HL-60/S4 treated with phorbol 12-myristate 13-acetate at 8.2 ng/mL for 4 days and 3 days (cell line): ENCODE measurements around the gene MCCC1.
"Not testable (repeated sequence)": the region's sequence is repeated elsewhere in the genome, so short reads cannot be mapped to it uniquely, and the experiment has no call there.

Experiments
- in situ Hi-C: fragments of 300-500 bp; cut with MboI; formaldehyde crosslinking; loops from 2 replicates; pipeline ENCODE4 v1.15.0; 2022; ENCODE audit warnings: low sequenced_read_pairs

Gene MCCC1

DNA sequence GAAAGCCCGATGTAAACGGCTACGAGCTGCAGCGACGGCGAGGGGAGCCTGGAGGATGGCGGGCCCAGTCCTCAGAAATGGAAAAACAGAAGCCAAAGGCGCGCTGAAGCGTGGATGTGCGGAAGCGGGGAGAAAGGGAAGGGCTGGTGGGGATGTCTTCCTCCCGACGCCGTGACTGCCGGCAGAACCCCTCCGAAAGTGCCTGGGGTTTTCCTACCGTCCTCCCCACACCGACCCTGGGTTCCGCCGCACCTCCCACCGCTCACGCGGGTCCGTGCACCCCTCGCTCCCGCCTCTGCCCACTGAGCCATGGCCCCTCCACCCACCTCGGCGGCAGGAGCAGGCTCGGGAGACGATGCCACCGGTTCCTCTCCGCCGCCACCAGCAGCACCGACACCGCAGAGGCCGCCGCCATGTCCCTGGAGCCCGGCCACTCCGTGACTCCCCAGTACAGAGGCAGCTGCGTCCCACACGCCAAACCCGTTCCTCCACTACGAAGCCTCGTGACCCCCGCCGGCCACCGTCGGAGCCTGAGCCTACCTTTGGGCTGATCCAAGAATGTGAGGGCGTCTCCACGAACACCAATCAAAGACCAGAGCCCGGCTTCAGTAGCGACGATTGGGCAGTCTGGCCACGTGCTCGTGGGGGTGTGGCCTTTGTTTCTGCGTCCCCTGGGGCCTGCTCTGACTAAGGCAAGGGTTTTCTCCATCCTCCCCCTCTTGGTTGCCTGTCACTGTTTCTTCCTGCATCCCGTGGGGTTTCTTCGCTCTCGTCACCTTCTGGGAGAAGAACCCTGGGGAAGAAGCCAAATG is at the start of gene MCCC1:
MCCC1 (minus strand) TSS at position 471 of the 812 bp plus-strand sequence; CDS start at position 415, 56 bp downstream.
- in situ Hi-C loops, result no loop called here

DNA sequence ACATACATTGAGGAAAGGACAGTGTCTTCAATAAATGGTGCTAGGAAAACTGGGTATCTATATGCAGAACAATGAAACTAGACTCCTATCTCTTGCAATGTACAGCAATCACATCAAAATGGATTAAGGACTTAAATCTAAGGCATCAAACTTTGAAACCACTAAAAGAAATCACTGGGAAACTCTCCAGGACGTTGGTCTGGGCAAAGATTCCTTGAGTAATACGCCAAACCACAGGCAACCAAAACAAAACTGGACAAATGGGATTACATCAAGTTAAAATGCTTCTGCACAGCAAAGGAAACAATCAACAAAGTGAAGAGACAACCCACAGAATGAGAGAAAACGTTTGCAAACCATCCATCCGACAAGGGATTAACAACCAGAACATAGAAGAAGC is 48.8 kb upstream of the MCCC1 start:
- in situ Hi-C loops, result no loop called here

DNA sequence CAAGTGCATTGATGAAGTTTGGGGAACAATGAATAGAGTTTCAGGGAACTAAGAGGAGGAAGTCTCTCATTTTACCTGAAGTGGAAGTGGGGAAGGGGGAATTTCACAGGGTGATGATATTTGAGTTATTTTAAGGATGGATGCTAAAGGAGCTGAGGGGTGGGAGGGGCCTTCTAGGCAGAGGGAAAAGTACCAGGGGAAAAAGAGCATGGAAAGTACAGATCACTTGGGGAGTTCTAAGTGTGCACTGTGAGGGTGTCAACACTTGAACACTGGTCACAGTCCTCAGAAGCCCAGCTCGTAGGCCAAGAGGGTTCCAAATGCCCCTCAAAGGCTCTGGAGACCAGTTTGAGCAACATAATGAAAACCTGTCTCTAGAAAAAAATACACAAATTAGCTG is 45.1 kb upstream of the MCCC1 start:
- in situ Hi-C loops, result no loop called here

DNA sequence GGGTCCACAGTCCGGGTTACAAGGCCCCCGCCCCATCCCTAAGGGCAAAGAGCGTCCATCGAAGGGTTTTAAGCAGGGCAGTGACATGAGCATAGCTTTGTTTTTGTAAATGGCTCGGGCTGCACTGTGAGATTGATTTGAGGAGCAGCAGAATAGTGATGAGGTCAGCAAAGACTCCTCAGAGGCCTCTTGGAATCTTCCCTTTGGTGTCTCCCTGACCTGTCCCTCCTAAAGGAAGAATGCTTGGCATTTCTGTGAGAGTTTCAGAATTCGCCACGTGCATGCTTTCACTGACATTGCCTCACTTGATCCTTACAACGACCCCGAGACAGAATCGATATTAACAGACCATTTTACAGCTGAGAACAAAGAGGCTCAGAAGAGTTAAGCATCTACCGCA is 42.9 kb upstream of the MCCC1 start:
- in situ Hi-C loops, result no loop called here

DNA sequence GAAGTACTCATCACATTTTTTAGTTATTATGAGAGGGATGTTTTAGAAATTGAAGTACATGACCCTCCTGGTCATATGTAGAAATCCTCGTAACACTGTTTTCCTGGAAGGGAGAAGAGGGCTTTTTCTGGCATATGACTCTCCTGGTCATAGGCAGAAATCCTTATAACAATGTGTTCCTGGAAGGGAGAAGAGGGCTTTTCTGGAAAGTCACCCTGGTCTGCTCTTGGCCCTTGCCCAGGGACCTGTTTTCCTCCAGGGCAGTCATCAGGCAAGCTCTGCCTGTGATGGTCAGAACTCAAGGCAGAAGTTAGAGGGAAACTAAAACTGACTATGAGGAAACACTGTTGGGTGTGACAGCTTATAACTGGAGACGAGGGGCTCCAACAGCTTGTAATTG is 35.5 kb upstream of the MCCC1 start:
- in situ Hi-C loops, result no loop called here

DNA sequence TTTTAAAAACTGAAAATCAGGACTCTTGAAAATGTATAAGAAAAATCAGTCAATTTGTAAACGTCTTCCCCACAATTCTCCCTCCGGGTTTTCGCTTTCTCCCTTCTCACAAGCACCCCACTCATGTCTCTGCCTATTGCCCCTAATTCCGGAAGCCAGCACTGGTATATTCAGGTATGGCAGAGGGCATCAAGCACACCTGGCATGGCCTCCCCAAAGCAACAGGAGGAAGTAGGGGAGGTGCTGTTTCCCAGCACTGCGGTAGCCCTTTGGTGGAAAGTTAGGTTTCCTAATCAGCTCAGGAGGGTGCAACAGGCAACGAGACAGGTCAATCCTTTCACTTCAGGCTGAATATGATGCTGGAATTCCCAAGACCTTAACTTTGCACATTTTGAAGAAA is 33.1 kb upstream of the MCCC1 start:
- in situ Hi-C loops, result no loop called here

DNA sequence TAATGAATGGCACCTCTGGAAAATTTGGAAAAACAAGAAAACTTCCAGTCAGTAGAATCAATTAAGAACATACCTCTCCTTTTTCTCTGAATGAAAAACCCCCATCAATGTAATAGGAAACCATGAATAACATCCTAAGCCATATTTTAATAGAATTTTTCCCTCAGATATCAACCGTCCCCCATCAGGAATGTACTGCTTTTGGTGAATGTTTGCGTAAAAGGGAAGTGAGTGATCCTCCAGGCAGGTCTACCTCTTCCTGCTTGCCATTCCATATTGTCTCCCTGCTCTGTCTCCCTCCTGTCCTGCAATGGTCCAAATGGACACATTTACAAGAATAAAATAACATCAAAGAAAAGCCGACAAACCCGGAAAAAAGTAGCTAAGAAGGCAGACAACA is 32.4 kb upstream of the MCCC1 start:
- in situ Hi-C loops, result no loop called here

DNA sequence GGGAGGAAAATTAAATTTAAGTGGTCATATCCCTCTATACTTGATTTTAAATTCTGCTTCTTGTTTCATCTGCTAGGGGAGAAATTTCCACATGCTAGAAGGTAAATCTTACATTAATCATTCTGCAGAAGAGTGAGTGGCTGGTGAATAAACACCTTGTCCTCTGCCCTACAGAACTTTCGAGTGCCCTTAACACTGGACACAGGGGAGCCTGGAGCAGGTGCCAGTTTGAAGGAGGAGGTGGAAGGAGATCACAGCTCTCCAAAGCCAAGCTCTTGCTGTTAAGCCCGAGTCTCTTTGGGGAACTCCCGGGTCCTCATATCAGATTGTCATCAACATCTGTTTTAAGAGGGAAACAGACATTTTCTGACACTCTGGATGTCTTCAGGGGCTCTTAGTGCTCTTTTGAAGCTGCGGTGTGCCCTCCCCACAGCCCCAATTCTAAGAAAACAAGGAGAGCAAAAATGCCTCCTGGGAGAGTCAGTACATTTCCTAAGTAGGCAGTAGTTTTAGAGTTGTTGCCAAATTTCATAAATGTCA is 32.0 kb upstream of the MCCC1 start:
- in situ Hi-C loops, result no loop called here

DNA sequence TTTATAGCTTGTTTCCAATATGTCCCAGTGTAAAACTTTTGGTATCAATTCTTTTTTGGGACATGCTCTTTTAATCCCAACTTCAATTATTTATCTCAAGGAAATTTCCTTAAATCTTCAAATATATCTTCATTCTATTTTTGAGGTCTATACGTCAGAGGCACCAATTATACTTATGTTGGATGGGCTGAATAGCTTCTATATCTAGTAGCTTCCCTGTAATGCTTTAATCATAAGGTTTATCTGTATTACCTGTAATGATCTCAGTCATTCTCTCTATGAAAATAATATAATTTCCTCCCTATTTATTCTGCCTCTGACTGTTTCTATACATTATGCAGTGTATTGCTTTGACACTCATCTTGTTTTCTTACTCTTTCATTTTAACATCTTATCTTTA is 29.9 kb upstream of the MCCC1 start:
- in situ Hi-C loops, result no loop called here

DNA sequence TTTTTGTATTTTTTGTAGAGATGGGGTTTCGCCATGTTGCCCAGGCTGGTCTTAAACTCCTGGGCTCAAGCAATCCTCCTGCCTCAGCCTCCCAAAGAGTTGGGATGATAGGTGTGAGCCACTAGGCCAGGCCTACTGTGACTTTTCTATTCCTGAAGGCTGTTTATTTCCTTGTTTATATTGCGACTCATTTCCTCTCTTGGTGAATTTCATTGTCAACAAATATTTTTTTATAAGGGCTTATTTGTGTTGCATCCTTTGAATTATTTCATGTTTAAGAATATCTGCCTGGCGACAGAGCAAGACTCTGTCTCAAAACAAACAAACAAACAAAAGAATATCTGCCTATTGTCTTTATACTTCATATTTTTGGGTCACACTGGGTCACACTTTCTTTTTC is 29.4 kb upstream of the MCCC1 start:
- in situ Hi-C loops, result no loop called here

DNA sequence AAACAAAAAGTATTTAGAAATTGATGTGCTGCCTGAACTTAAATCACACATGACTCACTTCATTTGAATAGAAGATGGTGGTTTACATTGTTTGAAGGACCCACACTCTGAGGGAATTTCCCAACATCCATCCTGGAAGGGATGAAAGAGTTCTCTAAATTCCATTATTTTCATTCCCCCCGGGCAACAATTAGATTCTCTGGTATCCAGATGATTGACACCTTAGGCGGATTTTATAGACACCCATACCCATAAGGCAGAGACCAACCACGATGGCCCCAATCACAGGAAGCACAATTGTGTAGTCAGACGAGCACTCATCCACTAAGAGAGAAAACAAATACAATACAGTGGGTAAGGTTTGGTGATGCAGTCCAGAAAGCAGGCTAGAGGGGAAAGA is 24.6 kb upstream of the MCCC1 start:
- in situ Hi-C loops, result no loop called here

DNA sequence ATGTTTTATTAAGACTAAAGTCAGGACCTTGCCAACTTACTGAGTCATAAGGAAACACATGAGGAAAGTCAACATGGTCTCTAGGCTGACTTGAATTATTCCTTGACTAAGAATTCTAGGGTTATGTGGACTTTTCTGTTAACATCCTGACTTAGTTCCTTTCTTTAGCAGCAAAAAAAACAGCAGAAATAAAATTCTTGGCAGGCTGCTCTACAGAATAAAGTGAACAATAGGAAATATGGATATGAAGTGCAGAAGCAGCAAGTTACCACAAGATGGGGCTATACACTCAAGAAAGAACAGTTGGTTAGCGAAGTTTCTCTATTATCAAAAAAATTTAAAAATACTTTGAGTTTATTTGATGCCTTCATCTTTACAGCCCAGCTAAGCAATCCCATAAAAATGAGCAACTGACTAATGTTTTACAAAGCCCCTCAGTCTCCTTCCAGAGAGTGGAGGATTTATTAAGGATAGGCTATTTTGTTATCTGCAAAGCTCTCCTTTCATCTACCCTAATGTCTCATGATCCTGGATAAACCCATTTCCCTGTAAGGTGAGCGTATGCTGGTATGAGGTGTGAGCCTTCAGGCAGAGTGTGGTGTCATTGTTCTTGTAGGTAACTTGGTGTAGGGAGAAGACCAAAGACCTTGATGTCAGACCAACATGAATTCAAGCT is 23.1 kb upstream of the MCCC1 start:
- in situ Hi-C loops, result no loop called here

DNA sequence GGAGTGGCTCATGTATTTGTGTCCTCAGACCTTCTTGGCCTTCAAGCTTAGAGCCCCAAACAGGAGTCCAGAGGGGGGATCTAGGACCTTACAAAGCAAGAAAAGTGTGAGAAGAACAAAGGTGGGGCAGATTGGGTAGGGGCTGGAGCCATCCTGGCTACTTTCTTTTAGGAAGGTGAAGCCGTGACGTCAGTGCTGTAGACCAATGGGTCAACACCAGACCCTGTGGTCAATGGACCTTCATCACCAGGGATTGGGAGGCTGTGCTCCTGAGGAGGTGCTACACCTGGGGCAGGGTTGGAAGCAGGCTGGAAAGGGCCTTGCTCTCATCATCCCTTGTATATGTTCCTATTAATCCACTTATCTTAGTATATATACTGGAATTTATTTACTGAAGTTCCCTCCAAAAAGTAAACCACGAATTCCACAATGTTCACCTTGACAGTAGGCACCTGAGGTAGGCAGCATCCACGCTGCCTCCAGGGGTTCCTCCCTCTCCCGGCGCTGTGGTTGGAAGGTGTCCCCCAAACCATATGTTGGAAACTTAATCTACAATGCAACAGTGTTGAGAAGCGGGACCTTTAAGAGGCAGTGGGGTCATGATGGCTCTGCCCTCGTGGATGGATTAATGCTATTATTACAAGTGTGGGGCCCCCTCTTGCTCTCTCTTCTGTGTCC is 21.4 kb upstream of the MCCC1 start:
- in situ Hi-C loops, result no loop called here

DNA sequence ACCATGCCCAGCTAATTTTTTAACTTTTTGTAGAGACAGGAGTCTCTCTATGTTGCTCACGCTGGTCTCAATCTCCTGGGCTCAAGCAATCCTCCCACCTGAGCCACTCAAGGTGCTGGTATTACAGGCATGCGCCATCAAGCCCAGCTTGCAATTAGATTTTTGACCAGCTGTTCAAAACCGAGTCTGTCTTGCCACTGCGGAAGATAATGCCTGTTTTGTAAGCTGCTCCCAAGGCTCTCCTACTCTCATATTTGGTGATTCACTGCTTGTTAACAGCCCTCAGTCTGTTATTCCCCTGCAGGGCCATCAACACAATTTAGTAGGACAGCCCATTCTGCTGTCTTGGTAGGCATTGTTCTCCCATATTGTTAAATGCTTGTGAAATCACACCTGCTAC is 17.8 kb upstream of the MCCC1 start:
- in situ Hi-C loops, result no loop called here

DNA sequence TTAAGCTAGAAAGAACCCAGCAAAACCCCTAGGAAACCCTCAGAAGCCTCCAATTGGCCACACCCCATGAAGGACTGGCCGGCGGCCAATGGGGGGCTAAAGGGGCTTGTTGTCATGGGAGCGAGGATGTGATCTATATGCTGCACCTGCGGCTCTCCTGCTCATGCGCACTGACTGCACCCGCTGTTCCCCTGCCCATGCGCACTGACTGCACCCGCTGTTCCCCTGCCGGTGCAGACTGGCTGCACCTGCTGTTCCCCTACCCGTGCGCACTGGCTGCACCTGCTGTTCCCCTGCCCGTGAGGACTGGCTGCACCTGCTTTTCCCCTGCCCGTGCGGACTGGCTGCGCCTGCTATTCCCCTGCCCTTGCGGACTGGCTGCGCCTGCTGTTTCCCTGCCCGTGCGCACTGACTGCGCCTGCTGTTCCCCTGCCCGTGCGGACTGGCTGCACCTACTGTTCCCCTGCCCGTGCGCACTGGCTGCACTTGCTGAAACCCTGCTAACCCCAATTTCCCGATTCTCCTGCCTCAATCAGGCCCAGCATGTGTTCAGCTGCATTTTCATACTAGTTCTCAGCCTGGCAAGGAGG is 16.8 kb upstream of the MCCC1 start:
- in situ Hi-C loops, result no loop called here

DNA sequence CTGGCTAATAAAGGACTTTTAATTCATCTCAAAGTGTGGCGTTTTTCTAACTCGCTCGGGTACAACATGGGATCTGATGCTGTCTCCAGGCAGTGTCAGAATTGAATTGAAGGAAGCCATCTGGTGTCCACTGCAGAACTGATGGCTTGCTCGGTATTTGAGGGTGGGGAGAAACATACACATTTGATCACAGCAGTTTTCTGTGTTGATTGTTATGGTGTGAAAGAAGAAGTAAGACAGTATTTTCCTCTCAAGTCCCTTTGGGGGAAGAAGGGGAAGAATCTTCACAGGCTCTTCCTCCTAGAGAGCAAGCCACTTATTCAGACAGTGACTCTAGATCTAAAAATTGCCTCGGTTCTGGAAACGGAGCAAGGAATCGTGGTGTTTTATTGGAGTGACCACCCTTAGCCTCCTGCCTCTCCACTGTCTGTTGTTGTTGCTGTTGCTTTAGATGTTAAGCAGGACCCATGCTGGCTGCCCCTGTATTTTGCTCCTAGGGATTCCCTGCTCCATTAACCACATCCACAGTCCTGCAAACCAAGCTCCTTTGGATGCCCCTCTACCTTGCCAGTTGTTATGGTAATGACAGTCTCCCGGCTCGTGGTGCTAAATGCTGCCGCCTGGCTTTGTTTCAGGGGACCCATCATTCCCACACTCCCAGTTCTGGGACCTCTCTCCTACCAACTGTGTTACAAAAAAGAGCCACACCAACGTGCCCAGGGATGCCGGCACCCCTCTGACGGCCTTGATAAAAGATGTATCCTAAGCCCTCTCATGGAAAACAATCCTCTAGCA is 15.3 kb upstream of the MCCC1 start:
- in situ Hi-C loops, result no loop called here

DNA sequence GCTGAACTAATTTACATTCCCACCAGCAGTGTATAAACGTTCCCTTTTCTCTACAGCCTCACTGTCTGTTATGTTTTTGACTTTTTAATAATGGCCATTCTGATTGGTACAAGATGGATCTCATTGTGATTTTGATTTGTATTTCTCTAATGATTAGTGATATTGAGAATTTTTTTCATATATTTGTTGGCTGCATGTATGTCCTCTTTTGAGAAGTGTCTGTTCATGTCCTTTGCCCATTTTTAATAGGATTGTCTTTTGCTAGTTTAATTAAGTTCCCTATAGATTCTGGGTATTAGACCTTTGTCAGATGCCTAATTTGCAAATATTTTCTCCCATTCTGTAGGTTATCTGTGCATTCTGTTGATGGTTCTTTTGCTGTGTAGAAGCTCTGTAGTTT is 10.6 kb upstream of the MCCC1 start:
- in situ Hi-C loops, result not testable (repeated sequence)

DNA sequence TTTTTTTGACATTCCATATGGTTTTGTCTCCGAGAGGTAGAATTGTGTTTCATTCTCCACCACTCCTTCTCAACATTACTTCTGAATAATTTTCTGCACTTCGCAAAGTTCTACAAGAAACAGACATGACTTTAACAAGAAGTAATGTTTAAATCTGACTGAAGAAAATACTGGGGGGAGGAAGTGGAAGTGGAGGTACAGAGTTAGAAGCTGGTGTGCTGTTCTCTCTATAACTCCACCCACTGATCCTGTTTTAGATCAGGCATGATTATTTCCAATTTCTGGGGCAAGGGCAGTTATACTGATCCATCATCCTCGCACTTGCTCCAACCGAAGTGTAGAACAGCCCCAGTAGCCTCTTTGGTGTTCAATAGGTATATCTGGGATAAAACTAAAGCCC is 9.2 kb upstream of the MCCC1 start:
- in situ Hi-C loops, result no loop called here

DNA sequence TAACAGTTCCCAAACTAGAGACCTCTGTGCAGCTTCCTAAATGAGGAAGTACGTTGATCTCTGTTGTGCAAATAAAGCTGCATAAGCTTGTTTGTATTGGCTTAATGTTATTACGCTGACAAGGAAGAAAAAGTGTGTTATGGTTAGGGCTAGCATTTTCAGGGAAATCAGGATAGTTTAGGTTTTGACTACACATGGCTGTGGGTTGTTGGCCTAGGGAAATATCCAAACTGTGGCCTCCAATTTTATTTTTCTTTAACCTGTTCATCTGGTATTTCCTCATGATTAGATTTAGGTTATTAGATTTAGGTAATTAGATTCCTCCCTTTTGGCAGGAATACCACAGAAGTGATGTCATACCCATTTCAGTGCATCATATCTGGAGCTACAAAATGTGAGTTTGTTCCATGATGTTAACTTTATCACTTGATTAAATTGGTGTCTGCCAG is 8.7 kb upstream of the MCCC1 start:
- in situ Hi-C loops, result no loop called here

DNA sequence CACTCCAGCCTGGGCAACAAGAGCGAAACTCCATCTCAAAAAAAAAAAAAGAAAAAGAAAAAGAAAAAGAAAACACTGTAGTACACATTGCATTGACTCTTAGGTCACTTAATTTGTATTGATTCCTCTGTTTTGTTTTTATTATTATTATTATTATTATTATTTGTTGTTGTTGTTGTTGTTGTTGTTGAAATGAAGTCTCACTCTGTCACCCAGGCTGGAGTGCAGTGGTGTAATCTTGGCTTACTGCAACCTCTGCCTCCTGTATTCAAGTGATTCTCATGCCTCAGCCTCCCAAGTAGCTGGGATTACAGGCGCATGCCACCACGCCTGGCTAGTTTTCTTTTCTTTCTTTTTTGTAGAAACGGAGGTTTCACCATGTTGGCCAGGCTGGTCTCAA is 8.1 kb upstream of the MCCC1 start:
- in situ Hi-C loops, result not testable (repeated sequence)
